GM18505 (cell line): ENCODE measurements around the gene PIEZO2.

ENCODE experiments used
- ATAC-seq: cut with Tn5 transposase; IDR thresholded peaks from one replicate; pipeline ENCODE4 v1.9.1; 2021; ENCODE audit not compliant: unreplicated experiment
- POLR2A ChIP-seq: IDR thresholded peaks from 4 replicates; pipeline ENCODE4 v1.6.1; 2011; ENCODE audit warnings: borderline replicate concordance; ENCODE audit not compliant: insufficient read depth, insufficient read length; ENCODE audit errors: extremely low read depth

The PIEZO2 gene

DNA sequence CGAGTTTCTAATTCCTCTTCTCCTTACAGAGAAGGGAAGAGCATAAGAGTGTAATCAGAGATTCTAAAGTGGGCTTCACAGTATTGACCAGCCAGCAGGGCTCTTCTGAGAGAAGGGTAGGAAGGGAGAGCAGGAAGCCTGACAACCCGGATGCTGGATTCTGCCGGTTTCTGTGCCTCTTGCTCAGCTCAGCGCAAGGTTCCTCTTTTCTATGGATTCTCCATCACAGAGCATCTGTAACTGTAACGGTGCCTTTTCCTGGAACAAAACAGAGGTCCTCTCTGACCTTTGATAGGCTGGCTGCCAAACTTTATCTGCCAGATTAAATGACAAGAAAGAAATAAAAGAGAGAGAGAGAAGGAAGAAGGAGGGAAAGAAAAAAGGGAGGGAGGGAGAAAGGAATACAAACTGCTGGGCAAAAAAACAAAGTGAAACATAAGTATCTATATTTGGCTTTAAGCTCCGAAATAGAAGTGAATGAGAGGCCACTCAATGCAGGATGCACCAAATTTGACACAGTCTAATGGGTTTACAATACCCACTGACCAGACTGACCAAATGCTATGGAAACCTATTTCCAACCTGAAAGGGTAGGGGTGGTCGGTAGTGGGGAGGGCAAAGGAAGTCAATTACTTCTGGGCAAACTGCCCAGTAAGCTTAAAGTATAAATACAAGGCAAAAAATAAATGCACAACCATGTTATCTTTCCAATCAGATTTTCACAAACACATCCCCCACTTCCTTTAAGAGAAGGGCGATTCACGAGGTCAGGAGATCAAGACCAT lies 59.2 kb downstream of the PIEZO2 start:
- ATAC-seq, result no peak
- TF ChIP-seq POLR2A, result no peak

- ATAC-seq, result no peak
- no peak for TF ChIP-seq POLR2A
These were observed 68.3 kb downstream of the PIEZO2 start for GRCh38 chr18:11081009-11081532.

DNA sequence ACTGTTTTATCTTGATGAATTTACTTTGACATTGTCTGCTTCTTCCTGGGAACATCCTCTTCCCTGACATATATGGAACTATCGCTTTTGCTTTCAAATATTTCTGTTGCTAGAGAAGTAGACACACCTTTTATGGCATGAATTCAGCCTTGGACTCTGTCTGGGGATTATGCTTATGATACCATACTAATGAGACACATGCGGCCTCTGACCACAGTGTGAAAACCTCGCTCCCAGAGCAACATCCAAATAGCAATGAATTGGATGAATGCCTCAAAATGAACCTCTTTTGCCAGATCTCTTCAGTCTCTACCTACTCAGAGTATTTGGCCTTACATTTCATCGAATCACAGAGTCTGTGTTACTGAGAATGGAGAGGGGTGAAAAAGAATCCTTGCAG lies 70.9 kb downstream of the PIEZO2 start:
- no peak for TF ChIP-seq POLR2A
- ATAC-seq, result no peak

GRCh38 chr18:11077548-11078187 lies 71.7 kb downstream of the PIEZO2 start:
- no peak for ATAC-seq
- no peak for TF ChIP-seq POLR2A

DNA sequence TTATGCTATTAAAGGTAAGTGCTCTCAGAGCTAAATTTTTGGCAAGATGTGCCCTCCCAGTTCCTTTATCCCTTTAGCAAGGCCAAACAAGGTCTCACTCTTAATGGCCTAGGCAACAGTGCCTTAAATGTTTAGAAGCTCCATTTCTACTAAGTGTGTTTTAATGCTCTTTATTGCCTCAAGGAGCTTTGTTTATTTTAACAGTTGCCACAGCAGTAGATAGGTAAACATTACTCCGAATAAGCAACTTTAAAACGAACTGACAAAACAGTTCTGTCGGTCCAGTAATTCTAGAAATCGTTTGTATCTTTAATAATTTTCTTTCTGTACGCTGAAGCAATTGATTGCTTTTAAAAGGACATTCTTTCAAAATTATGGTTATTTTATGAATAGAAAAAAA lies 74.5 kb downstream of the PIEZO2 start:
- TF ChIP-seq POLR2A, result no peak
- no peak for ATAC-seq

- TF ChIP-seq POLR2A, result no peak
- ATAC-seq, result no peak
These were observed 75.4 kb downstream of the PIEZO2 start for GRCh38 chr18:11073971-11074370.

- TF ChIP-seq POLR2A, result no peak
These were observed 76.7 kb downstream of the PIEZO2 start for GRCh38 chr18:11072632-11073031.

DNA sequence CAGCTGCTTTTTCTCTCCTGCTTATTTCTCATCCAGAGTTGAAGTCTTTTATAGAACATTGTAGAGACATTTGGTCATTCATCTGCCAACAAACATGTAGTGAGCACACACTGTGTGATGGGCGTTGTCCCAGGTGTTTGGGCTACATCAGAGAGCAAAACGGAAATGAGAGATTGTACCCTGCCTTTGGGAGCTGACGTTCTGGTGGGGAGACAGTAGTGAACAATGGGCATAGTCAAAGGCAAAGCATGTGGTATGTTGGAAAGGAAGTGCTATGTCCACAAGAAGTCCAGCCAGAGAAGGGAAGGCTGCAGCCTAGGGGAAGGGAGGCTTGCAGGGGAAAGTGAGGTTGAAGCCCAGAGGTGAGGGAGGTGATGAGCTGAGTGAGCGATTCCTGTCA lies 78.1 kb downstream of the PIEZO2 start:
- ATAC-seq, result no peak
- no peak for TF ChIP-seq POLR2A

More at GRCh38 chr18:11072632-11073031, 76.7 kb downstream of the PIEZO2 start:
- no peak for ATAC-seq

DNA sequence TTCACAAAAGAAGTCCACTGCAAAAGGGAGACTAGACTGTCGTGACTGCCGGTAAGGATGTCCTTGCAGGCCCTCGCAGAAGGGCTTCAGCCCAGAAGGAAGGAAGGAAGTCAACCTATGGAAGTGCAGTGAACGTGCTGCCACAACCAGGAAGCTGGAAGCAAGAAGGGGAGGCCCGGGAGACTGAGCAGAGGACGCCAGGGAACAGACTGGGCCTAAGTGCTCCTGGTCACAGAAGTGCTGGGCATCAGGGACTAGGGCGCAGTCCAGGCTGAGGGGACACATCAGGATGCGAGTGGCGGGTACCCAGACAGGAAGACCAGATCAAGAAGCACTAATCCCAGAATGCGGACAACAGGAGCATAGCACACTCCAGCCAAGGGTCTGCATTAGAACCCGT lies 78.8 kb downstream of the PIEZO2 start:
- no peak for TF ChIP-seq POLR2A
- no peak for ATAC-seq

- no peak for TF ChIP-seq POLR2A
- no peak for ATAC-seq
These were observed 83.3 kb downstream of the PIEZO2 start for GRCh38 chr18:11066038-11066437.

DNA sequence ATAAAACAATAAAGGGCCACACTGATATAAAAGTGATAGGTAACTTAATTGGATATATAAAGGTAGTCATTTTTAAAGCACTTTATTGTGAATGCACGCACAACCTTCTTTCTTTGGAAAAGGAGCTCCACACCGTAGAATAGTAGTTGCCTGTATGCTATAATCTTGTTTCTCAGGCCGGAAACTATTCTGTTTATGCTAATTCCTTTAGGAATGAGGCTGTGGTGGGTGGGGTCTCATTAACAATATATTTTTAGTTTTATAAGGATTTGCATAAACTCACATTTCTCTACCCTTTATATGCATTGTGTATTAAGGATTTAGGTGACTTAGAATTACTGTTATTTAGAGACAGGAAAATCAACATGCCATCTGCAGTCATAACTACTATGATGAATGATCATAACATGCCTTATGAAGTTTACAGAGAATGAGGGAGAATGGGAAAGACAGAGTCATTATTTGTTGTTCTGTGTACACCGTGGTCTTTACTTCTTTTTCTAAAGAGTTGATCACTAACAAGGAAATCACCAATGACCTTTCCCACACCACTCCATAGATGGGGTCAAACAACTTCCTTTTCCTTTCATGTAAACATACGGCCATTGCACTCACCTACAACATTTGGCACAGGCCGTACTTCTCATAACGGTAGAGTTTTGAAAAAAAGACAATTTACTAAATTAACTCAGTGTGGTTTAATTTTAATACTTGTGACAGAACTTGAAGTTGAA lies 84.5 kb downstream of the PIEZO2 start:
- ATAC-seq, result no peak
- no peak for TF ChIP-seq POLR2A

GRCh38 chr18:11064106-11064505 lies 85.3 kb downstream of the PIEZO2 start:
- ATAC-seq, result no peak
- TF ChIP-seq POLR2A, result no peak

GRCh38 chr18:11055721-11056120 lies 93.6 kb downstream of the PIEZO2 start:
- no peak for ATAC-seq
- TF ChIP-seq POLR2A, result no peak
